ENCODE results near the gene WWP2. TPM values are rescaled to one million over a fixed set of nuclear protein-coding genes. Genes with fewer than 3 reads are reported as not detected.
"Not testable (repeated sequence)": the region's sequence is repeated elsewhere in the genome, so short reads cannot be mapped to it uniquely, and the experiment has no call there.

The WWP2 gene
- total RNA-seq, 2 donors from 2014 or later, result 73.2 to 102 TPM

DNA sequence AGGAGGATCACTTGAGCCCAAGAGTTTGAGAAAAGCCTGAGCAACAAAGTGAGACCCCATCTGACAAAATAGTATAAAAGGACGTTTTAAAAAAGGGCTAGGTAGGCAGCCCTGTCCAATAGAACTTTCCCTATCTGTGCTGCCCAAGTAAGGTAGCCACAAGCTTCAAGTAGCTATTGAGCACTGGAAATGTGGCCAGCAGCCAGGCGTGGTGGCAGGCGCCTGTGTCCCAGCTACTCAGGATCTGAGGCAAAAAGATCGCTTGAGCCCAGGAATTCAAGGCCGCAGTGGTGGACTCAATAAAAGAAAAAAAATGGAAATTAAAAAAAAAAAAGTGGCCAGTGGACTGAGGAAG lies 34.2 kb upstream of the WWP2 start:
- no peak for DNase-seq
- Histone ChIP-seq H3K9me3 (no peaks in the 10 kb centered on the region), H3K9ac (ENCODE audit: low read depth in 2 of 2, low read length in 2 of 2) (no peak overlapping the region), H3K27ac (no peak overlapping the region), H3K4me1 (peaks cover 9% of the 10 kb centered on the region), H3K27me3 (no peaks in the 10 kb centered on the region), H3K4me3 (no peak overlapping the region), H3K36me3 (no peaks in the 10 kb centered on the region)
- TF ChIP-seq, protein P1, sequence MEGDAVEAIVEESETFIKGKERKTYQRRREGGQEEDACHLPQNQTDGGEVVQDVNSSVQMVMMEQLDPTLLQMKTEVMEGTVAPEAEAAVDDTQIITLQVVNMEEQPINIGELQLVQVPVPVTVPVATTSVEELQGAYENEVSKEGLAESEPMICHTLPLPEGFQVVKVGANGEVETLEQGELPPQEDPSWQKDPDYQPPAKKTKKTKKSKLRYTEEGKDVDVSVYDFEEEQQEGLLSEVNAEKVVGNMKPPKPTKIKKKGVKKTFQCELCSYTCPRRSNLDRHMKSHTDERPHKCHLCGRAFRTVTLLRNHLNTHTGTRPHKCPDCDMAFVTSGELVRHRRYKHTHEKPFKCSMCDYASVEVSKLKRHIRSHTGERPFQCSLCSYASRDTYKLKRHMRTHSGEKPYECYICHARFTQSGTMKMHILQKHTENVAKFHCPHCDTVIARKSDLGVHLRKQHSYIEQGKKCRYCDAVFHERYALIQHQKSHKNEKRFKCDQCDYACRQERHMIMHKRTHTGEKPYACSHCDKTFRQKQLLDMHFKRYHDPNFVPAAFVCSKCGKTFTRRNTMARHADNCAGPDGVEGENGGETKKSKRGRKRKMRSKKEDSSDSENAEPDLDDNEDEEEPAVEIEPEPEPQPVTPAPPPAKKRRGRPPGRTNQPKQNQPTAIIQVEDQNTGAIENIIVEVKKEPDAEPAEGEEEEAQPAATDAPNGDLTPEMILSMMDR (IDR thresholded peaks at IDR 0.05), result no peak
- intact Hi-C loops (cut with DNase I), result no loop called here

DNA sequence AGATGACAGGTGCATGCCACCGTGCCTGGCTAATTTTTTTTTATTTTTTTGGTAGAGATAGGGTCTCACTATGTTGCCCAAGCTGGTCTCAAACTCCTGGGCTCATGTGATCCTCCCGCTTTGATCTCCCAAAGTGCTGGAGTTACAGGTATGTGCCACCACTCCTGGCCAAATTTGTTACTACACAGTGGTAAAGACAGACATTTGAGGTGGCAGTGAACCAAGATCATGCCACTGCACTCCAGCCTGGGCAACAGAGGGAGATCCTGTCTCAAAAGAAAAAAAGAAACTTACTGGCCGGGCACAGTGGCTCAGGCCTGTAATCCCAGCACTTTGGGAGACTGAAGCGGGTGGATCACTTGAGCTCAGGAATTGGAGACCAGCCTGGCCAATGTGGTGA lies 33.1 kb upstream of the WWP2 start:
- intact Hi-C loops (cut with DNase I); H3K4me1 ChIP-seq; H3K36me3 ChIP-seq; H3K4me3 ChIP-seq; DNase-seq; H3K27me3 ChIP-seq; H3K27ac ChIP-seq; H3K9me3 ChIP-seq; H3K9ac ChIP-seq (ENCODE audit: low read depth in 2 of 2, low read length in 2 of 2): not testable (repeated sequence)

- DNase-seq, H3K4me1 ChIP-seq: not testable (repeated sequence)
These were observed 30.9 kb upstream of the WWP2 start for GRCh38 chr16:69731280-69731679.

DNA sequence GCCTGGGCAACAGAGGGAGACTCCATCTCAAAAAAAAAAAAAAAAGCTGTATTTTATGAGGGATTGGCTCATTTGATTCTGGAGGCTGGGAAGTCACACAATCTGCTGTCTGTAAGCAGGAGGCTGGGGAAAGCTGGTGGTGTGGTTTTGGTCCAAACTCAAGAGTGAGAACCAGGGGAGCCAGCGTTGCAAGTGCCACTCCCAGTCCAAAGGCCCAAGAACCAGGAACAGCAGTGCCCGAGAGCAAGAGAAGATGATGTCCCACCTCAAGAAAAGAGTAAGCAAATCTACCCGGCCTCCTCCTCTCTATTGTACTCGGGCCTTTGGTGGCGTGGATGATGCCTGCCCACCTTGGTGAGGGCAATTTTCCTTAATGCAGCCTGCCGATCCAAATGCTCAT lies 30.0 kb upstream of the WWP2 start:
- H3K9ac ChIP-seq (ENCODE audit: low read depth in 2 of 2, low read length in 2 of 2), result no peak overlapping the region
- H3K36me3 ChIP-seq, result no peaks in the 10 kb centered on the region
- DNase-seq, result peak; percentile 56
- H3K4me1 ChIP-seq, result peaks cover 3% of the 10 kb centered on the region
- H3K27me3 ChIP-seq, result no peaks in the 10 kb centered on the region
- no peak overlapping the region for H3K27ac ChIP-seq
- no peak overlapping the region for H3K4me3 ChIP-seq
- intact Hi-C loops (cut with DNase I), result no loop called here
- no peaks in the 10 kb centered on the region for H3K9me3 ChIP-seq
- TF ChIP-seq, protein P1 (IDR thresholded peaks at IDR 0.05), result no peak

More at GRCh38 chr16:69731280-69731679, 30.9 kb upstream of the WWP2 start:
- H3K9me3 ChIP-seq; H3K27me3 ChIP-seq; intact Hi-C loops (cut with DNase I); H3K9ac ChIP-seq (ENCODE audit: low read depth in 2 of 2, low read length in 2 of 2); H3K36me3 ChIP-seq; H3K4me3 ChIP-seq; H3K27ac ChIP-seq: not testable (repeated sequence)

DNA sequence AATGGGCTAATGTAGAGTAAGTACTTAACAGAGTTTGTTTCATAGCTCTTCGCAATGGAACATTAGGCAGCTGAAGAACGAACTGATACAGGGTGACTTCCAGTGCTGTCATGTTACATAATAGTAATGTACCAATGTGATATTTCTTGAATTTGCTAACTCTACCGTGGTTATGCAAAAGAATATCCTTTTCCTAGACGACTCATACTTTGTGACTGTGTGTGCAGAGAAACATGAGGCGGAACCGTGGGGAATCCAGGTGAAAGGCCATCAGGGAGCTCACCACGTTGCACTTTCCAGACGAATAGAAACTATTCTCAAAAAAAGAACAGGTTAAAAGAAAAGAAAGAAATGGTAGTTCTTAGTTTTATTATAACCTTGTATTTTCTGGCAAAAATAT lies 20.6 kb upstream of the WWP2 start:
- intact Hi-C loops (cut with DNase I), result no loop called here
- Histone ChIP-seq H3K27me3 (no peaks in the 10 kb centered on the region), H3K4me1 (peaks cover 6% of the 10 kb centered on the region), H3K36me3 (peaks cover 9% of the 10 kb centered on the region), H3K4me3 (no peak overlapping the region), H3K9ac (ENCODE audit: low read depth in 2 of 2, low read length in 2 of 2) (peak overlapping the region in 1 of 2 donors; percentile 43), H3K27ac (peak overlapping the region; percentile 18), H3K9me3 (no peaks in the 10 kb centered on the region)
- TF ChIP-seq, protein P1 (IDR thresholded peaks at IDR 0.05), result no peak
- DNase-seq, result no peak

- no peak overlapping the region for H3K4me3 ChIP-seq
- H3K27ac ChIP-seq, result peak overlapping the region; percentile 18
- intact Hi-C loops (cut with DNase I), result no loop called here
These were observed 19.9 kb upstream of the WWP2 start for GRCh38 chr16:69741951-69742904.

More at GRCh38 chr16:69741951-69742904, 19.9 kb upstream of the WWP2 start:
- Histone ChIP-seq H3K4me1 (peaks cover 6% of the 10 kb centered on the region), H3K36me3 (peaks cover 9% of the 10 kb centered on the region), H3K9ac (ENCODE audit: low read depth in 2 of 2, low read length in 2 of 2) (peak overlapping the region; percentile 24 to 34), H3K9me3 (no peaks in the 10 kb centered on the region), H3K27me3 (no peaks in the 10 kb centered on the region)
- TF ChIP-seq, protein P1 (IDR thresholded peaks at IDR 0.05), result no peak
- peak; percentile 95 for DNase-seq
